Ecto neural progenitor cell (in vitro differentiated cells): Measurements from ENCODE around the gene ATP11A.

Source experiments
- DNase-seq: peaks from one replicate; pipeline ENCODE4 v3.0.0-alpha.2; 2018; ENCODE audit warnings: low spot score

ATP11A gene

DNA sequence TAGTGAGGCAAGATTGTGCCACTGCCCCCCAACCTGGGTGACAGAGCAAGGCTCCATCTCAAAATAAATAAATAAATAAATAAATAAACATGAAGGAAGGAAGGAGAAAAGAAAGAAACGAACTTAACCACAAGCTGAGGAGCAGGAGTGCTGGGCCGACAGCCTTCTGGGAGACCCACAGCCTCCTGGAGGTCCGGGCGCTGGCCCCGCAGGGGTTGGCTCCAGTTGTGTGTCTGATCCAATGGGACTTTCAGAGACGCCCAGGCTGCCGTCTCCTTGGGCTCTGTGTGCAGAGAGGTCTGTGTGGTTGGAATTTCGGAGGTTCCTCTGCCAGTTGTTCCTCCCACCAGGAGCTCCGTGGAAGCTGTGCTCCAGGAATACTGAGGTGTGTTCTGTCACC lies 243.1 kb downstream of the ATP11A start:
- DNase-seq: no peak

DNA sequence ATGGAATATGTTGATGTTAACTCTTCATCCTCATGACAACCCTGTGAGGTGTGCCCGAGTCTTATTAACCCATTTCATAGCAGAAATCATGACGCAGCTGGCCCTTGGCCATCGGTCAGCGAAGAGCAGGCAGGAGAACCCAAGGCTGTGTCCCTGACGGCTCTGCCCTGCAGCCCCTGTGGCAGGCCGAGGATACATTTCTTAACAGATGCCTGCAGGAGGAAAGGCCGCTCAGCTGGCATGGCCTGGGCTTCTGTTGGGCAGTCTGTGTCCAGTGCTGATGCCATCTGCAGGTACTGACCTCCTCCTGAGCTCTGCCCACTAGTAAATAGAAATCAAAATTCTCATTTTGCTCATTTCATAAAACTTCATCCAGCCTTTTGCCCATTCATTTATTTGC lies 243.8 kb downstream of the ATP11A start:
- DNase-seq: no peak

DNA sequence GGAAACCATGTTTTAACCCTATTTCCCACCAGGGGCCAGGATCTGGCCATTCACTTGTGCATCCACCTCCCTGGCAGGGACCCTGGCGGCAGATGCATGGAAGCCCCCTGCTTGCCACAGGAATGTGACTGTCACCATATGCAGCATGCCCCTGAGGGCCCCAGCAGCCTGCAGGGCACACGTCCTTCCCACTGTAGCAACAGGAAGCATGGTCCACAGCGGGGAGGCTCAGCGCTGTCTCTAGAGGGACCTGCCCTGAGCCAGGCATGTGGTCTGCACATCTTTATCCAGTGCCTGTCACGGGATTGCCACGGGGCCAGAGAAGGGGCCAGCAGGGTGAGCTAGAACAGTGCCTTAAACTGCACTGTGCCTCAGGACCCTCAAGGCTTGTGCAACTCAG lies 244.2 kb downstream of the ATP11A start:
- DNase-seq: no peak
